Fibroblast of skin of left quadriceps (primary cell): ENCODE measurements around the gene HMG20A.
"Not testable (repeated sequence)": the region's sequence is repeated elsewhere in the genome, so short reads cannot be mapped to it uniquely, and the experiment has no call there.

Experiments
- DNase-seq, 2 experiments: peaks; one replicate each; pipeline ENCODE4 v3.0.0-alpha.2; 2013; ENCODE audit warnings: low read depth in 2 of 2

HMG20A gene

DNA sequence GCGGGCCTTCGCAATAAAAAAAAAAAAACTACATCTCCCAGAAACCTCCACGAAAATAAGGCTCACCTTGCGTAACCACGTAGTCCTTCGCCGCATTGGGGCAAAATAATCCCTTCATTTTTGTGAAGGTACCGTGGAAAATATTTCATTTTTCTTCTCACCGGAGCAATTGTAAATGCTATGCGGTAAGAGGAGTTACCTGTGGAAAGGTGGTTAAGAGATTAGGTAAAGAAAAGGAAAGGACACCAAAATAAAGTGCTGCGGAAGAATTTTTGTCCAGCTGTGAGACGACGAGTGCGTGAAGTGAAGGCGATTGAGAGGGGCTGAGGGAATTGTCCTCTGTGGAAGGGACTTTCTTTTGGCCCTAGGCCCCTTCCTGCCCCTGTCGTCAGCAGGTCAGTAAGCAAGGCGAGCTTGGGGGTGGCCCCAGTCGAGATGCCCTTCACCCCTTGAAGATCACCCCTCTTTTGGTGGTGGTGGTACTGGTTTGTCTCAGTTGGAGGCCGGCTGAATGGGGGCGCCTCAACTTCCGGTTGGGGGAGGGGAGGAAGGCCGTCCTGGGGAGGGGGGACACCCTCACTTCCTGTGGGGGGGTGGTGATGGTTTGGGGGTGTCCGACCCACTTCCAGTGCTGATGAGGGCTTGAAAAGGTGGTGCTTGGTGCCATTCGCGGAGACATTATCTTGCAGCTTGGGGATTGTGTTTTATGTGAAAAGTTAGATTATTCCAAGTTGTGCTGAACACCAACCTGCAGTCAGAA lies at the start of gene HMG20A:
HMG20A (plus strand) TSS at position 279 of the 760 bp plus-strand sequence. CDS start 37,520 bp downstream, outside the sequence.
- peak; percentile 81 to 83 for DNase-seq

DNA sequence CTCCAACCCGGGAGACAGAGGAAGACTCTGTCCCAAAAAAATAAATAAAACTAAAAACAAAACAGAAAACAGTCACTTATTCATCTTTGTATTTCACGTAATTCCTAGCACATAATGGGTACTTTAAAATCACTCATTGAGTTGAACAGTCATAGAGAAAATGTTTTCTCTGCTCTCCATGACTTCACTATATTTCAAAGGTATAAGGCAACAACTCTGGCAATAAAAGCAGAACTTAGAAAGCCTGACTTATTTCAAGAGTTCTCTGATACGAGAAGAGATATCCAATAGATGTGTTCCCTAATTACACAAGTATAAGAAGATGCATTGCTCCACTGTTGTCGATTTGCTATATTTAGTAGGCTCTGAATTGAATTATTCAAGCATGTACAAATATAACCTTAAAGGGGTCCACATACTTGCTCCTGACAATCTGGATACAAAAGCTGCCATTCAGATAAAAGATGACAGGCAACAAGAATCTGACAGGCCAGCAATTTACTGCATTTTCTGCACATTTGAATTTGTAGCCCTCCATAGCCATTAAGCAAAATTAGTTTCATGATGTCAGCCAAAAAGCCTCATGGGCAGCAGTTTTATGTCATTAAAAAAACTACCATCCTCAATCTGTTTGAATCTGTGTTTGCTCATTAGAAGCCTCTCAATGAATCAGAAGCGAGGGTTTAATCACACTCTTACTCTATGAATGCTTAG lies 48.7 kb upstream of the HMG20A start:
- no peak for DNase-seq

GRCh38 chr15:77373441-77373840 lies 47.2 kb upstream of the HMG20A start:
- DNase-seq = no peak

DNA sequence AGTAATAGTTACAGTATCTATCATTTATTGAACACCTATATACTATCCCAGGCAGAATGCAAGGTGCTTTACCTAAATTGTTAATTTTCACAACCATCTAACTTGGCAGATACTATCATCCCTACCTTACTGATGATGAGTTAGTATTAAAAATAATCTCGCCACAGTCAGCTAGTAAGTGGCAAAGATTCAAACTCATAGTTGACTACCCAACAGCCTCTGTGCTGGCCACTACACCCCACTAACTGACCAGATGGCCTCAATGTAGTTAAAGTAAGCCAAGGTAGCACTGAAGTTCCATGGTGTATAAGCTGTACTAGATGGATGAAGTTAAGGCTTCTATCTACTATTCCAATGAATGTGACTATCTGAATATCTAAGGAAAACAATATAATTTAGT lies 45.6 kb upstream of the HMG20A start:
- no peak for DNase-seq

DNA sequence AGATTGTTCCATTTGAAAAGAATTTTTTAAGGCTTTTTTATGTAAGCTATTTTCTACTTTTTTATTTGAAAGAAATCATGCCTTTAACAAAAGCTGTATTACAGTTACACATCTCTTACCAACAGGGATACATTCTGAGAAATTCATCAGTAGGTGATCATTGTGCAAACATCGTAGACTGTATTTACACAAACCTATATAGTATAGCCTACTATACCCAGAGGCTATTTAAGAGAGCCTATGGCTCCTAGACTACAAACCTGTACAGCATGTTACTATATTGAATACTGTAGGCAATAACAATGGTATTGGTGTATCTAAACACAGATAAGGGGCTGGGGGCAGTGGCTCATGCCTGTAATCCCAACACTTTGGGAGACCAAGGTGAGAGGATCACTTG lies 43.9 kb upstream of the HMG20A start:
- no peak for DNase-seq

DNA sequence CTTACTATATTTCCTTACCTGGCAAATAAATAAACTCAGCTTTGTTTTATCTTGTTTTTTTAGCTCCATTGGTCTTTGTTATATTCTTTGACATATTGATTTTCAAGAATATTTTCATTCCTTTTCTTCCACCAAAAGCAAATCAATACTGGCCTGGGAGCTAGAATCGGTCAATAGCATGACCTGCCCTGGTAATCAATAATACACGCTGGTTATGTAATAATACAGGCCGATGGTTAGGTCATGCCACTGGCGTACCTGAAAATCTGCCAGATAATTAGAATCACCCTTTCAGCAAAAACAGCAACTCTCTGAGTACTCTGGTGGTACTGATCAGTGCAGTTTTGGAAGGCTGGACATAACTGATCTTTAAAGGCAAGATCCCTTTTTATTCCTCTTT lies 40.7 kb upstream of the HMG20A start:
- DNase-seq = no peak

DNA sequence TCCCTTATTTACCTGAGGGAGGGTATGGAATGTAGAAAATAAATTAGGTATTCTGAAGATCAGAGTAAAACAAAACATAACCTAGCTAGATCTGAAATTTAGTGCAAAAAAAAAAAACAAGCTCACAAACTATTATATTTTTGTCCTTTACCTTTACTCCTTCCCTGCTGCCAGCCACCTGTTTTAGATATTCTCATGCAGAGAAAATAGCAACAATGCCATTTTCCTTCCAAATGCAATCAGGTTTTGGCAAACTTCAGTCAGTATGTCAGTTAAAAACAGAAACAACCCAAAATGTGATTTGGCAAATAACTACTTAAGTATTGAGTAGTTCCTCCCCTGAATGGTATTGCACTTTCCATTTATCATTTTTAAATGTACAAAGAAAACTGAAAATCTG lies 36.6 kb upstream of the HMG20A start:
- DNase-seq = no peak

DNA sequence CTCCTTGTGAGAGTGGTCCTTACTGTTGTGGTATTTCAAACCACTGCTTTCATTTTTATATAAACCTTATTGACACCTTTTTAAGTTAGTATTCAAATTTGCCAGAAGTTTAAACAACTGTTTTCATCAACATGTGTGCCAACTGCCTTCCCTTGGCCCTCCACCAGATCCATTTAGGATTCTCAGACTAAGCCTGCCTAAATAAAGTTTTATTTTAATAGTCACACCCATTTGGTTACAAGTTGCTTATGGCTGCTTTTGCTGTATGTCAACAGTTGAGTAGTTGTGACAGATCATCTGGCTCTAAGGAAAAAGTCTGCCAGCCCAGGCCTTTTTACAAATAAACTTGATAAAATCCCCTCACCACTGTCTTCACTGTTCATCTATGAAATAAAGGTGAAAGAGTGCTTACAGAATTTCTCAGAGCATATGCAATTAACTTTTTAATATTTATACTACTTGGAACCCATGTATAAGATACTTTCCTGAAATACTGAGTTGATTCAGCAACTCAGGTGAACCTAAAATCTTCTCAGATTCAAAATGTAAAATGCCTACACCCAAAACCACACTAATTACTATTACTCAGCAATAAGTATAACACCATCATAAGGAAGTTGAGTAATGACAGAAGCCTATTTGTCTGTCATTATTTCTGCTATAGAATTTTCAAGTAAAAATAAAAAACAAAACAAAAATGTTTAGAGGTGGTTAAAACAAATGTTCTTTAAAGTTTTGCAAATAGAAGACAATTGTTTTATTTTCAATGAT lies 35.9 kb upstream of the HMG20A start:
- no peak for DNase-seq

- no peak for DNase-seq
Measured at GRCh38 chr15:77386626-77387025, 34.1 kb upstream of the HMG20A start.

DNA sequence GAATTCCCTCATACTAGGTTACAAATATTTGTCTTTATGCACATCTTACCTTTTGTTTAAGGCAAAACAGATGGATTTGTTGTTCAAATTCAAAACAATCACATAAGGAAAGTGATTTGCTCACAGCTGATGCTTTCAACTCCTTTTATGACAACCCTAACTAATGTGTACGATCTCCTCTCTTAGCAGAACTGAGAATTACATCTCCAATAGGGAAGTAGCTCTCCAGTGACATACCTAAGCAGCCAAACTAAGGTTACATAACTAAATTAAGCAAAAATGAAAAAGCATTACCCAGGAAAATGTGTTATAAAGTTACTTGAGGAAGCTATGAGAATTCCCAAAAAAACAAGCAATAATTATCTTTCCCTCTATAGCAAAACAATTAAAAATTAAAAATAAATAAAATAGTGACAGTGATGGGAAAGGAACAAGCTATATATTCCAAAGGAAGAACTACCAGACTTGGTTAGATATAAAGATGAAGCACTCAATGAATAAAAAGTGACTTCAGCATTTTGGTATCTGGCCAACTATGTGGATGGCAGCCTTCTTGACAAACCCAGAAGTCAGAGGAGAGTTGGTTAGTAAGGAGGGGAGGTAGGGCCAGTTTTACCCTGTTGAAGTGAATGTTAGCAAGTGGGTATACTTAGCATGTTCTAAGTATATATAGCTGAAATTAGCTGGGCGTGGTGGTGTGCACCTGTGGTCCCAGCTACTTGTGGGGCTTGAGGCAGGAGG lies 33.2 kb upstream of the HMG20A start:
- no peak for DNase-seq

DNA sequence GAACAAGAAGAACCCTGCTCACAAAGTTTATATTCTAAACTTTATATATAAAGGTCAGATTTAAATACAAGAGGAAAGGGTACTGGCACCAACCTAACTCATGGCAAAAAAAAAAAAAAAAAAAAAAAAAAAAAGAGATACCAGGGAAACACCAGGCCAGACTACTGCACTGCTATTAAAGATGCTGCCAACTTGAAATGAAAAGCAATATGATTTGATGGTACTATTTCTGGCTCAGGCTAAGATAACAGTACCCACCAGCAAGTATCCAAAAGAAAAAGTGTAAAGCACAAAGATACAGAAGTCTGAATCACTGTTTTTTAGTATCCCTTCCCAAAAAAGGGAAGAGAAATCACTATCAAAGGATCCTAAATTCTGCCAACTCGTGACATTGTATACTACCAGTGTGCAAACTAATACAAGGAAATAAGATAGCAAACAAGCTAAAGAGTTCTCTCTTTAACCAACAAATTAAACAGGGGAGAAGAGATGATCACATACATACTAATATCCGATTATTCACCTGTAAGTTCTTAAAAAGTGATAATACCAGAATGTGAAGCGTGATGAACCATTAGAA lies 29.2 kb upstream of the HMG20A start:
- no peak for DNase-seq

- no peak for DNase-seq
Measured at GRCh38 chr15:77392762-77393470, 27.8 kb upstream of the HMG20A start.

DNA sequence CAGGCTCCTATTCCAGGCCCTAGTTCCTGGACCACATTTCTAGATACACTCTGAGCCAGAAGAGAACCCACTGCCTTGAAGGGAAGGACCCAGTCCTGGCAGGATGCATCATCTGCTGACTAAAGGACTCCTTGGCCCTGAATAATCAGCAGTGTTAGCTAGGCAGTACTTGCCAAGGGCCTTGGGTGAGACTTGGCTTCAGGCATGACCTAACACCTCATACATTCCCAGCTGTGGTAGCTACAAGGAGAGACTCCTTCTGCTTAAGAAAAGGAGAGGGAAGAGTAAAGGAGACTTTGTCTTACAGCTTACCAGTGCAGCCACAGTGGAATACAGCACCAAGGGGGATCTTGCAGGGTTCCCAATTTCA lies 27.2 kb upstream of the HMG20A start:
- no peak for DNase-seq

DNA sequence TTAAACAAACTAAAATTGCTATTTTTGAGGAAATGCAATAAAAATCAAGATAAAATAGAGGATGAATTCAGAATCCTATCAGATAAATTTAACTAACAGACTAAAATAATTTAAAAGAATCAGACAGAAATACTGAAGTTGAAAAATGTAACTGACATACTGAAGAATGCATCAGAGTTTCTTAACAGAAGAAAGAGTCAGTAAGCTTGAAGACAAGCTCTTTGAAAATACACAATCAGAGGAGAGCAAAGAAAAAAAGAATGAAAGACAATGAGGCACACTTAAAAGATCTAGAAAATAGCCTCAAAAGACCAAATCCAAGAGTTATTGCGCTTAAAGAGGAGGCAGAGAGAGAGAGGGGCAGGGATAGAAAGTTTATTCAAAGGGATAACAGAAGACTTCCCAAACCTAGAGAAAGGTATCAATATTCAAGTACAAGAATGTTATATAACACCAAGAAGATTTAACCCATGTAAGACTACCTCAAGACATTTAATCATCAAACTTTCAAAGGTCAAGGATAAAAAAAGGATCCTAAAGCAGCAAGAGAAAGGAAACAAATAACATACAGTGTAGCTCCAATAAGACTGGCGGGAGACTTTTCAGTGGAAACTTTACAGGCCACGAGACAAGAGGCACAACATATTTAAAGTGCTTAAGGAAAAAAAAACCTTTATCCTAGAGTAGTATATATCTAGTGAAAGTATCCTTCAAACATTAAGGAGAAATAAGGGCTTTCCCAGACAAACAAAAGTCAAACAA lies 25.5 kb upstream of the HMG20A start:
- DNase-seq = no peak

DNA sequence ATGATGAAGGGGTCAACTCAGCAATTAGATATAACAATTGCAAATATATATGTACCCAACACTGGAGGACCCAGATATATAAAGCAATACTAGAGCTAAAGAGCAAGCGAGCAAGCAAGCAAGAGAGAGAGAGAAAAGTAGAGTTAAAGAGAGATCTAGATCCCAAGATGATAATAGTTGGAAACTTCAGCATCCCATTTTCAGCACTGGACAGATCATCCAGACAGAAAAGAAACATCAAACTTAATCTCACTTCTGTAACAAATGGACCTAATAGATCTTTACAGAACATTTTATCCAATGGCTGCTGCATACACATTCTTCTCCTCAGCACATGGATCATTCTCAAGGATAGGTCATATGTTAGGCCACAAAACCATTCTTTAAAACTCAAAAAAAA lies 24.0 kb upstream of the HMG20A start:
- DNase-seq = no peak

DNA sequence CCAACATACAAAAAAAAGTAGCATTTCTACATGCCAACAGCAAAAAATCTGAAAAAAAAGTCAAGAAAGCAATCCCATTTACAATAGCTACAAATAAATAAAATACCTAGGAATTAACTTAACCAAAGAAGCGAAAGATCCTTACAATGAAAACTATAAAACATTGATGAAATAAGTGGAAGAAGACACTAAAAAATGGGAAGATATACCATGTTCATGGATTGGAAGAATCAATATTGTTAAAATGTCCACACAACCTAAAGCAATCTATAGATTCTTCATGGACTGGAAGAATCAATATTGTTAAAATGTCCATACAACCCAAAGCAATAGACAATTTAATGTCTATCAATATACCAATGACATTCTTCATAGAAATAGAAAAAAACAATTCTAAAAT lies 21.8 kb upstream of the HMG20A start:
- DNase-seq = no peak

GRCh38 chr15:77400258-77400657 lies 20.4 kb upstream of the HMG20A start:
- no peak for DNase-seq

DNA sequence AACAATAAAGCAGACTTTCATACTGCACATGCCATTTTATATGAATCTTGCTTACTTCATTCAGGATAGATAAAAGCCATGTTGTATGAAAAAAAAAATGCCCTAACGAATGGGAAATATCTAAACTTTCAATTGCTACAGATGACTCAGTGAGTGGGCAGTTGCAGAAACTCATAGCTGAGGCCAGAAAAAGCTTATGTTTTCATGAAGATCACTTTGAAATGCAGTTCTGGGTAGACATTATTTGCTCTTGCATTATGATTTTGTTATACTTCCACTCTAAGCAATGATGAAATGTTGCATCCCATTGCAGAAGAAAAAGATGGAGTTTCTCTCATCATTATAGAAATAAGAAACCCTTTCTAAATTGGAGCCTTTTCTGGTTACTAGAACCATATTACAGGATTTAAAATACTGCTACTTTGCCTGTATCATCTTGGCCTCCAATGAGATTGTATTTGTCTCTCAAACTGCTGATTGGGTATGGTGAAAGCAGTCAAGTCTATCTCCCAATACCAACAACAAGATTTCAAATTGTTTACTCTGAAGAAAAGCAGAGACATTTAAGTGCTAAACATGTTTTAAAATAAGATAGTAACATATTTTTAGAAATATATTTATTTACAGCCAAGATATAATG lies 17.8 kb upstream of the HMG20A start:
- DNase-seq = peak; percentile 68 to 69

DNA sequence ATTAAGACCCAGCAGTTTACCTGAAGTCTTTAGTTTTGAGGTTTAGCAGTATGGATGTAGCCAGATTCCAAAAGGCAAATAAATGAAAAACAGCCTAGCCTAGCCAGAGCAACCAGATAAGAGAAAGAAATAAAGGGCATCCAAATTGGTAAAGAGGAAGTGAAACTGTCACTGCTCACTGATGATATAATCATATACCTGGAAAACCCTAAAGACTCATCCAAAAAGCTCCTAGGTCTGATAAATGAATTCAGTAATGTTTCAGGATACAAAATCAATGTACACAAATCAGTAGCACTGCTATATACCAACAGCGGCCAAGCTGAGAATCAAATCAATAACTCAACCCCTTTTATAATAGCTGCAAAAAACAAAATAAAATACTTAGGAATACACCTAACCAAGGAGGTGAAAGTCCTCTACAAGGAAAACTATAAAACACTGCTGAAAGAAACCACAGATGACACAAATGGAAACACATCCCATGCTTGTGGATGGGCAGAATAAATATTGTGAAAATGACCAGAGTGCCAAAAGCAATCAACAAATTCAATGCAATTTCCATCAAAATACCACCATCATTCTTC lies 14.4 kb upstream of the HMG20A start:
- not testable (repeated sequence) for DNase-seq
